Ovary (tissue), 9 donors: ENCODE results near the gene SLC17A5. TPM values are rescaled to one million over a fixed set of nuclear protein-coding genes. Genes with fewer than 3 reads are reported as not detected.
"Not testable (repeated sequence)": the region's sequence is repeated elsewhere in the genome, so short reads cannot be mapped to it uniquely, and the experiment has no call there.

Experiments
- DNase-seq, 5 donors: peaks; one replicate each; pipeline ENCODE4 v3.0.0-alpha.2; 2019 to 2020
- H3K27ac ChIP-seq, 2 donors: fragments of 200-600 bp; one replicate each; pipeline versions ENCODE4 v1.5.1 to v1.8.0; 2019 to 2022
- H3K27me3 ChIP-seq: fragments of 200-600 bp; one replicate; pipeline ENCODE4 v1.8.0; 2022
- H3K36me3 ChIP-seq: fragments of 200-600 bp; sonication (generic); one replicate; pipeline ENCODE4 v1.5.1; 2019
- H3K4me1 ChIP-seq: one replicate; pipeline ENCODE4 v1.8.1; 2013; ENCODE audit warnings: mild to moderate bottlenecking, moderate library complexity; ENCODE audit not compliant: insufficient read depth
- H3K4me3 ChIP-seq: fragments of 200-600 bp; sonication (generic); one replicate; pipeline ENCODE4 v1.5.1; 2017
- H3K9me3 ChIP-seq, 2 donors: fragments of 200-600 bp in 1 of 2; sonication (generic) in 1 of 2; one replicate each; pipeline versions ENCODE4 v1.5.1 to v1.8.1; 2013 to 2019; ENCODE audit warnings: mild to moderate bottlenecking in 1 of 2, moderate library complexity in 1 of 2
- CTCF ChIP-seq, 3 donors: fragments of 450-650 bp in 2 of 3; fragments of 200-600 bp in 1 of 3; IDR thresholded peaks; one replicate each; pipeline versions ENCODE4 v1.5.1 to v1.8.0; 2016 to 2022; ENCODE audit warnings: antibody characterized with exemption in 3 of 3, mild to moderate bottlenecking in 1 of 3
- EP300 ChIP-seq: sonication (generic); formaldehyde crosslinking; IDR thresholded peaks from one replicate; pipeline ENCODE4 v1.6.1; 2017; ENCODE audit warnings: antibody characterized with exemption
- POLR2A ChIP-seq: fragments of 450-650 bp; IDR thresholded peaks from one replicate; pipeline ENCODE4 v1.6.1; 2017; ENCODE audit warnings: antibody characterized with exemption, mild to moderate bottlenecking, moderate library complexity
- WGBS, 3 donors: extraction: QIAGEN DNeasy Blood & Tissue Kit in 1 of 3; methylation state at CpG; one replicate each; pipeline versions ENCODE4 v1.1.5 to v1.1.7; 2013 to 2017; 5-methylcytosine and 5-hydroxymethylcytosine counted together
- intact Hi-C, 4 donors: fragments of 100-400 bp; cut with DNase I; formaldehyde crosslinking; loops; one replicate each; pipeline versions ENCODE4 v1.11.0 to v1.15.1; 2022 to 2023
- polyA plus RNA-seq, 2 donors: library from polyadenylated mRNA; stranded (reverse); fragments of 200-250 nt in 1 of 2; fragments of 350-450 nt in 1 of 2; fragmentation: Illumina TruSeq in 1 of 2; extraction: RNeasy Lipid Tissue Mini Kit (QIAGEN cat#74804) in 1 of 2; gene quantifications; one replicate each; pipeline ENCODE4 v1.2.3, GENCODE V29; 2013 to 2014
- total RNA-seq, 7 donors: library from RNA; depleted of rRNA in 2 of 7; stranded (reverse); fragments of >200 nt in 2 of 7; fragmentation: NEBNext Ultra II Directional in 3 of 7; extraction: Animal tissue kit (Norgen Biotek cat#: 25700) in 3 of 7; gene quantifications; one replicate each; pipeline versions ENCODE4 v1.1.0 to v1.2.4, GENCODE V29; 2016 to 2023
- donor health status: DM: no; HTN: no; CAD: no; lungs with moderate emphysema.
- donor health status: DM: no; HTN: no; CAD: no.
- donor health status: Bipolar disorder and iron deficiency.
- donor health status: DM: yes; HTN: yes; CAD: no.
- donor health status: DM: no; HTN: no; CAD: no.
- donor health status: DM: yes; HTN: yes; CAD: no.

The SLC17A5 gene
- total and polyA plus RNA-seq, 9 donors, result 4.3 to 18.3 (median 7.0) TPM

GRCh38 chr6:73558624-73559398 is 95.0 kb downstream of the SLC17A5 start:
- TF ChIP-seq CTCF (IDR thresholded peaks at IDR 0.05), result no peak
- no peak for TF ChIP-seq POLR2A
- TF ChIP-seq EP300, result no peak
- intact Hi-C loops, result no loop called here
- no peak for DNase-seq
- 69 to 79% (median 78%) methylated on average over 4 of the region's 4 CpGs for WGBS, 3 donors
- Histone ChIP-seq H3K27me3 (no peaks in the 10 kb centered on the region), H3K9me3 (no peaks in the 10 kb centered on the region), H3K27ac (no peak overlapping the region), H3K4me1 (peaks cover 1% of the 10 kb centered on the region), H3K4me3 (no peak overlapping the region), H3K36me3 (no peaks in the 10 kb centered on the region)

DNA sequence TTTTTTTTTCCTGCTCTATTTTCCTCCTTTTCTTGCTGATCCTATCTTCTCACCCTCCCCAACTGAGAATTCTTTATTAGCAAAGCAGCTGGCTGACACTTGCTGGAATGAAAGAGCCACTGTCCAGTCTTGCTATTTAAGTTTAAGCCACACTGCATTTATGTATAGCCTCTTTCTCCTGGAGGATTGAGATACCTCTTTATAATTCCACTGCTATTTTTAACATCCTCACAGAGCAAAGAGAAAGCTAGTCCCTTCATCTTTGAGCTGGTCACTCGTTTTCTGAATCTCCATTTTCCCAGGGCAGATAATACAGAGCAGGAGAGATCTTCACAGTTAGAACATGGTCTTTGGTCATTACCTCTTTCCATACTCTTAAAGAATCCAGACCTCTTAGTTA is 97.0 kb downstream of the SLC17A5 start:
- intact Hi-C loops, result no loop called here
- H3K9me3 ChIP-seq, result no peaks in the 10 kb centered on the region
- 26 to 34% (median 27%) methylated on average over 1 of the region's 1 CpG for WGBS, 3 donors
- no peaks in the 10 kb centered on the region for H3K27me3 ChIP-seq
- no peak overlapping the region for H3K27ac ChIP-seq
- H3K4me3 ChIP-seq, result no peak overlapping the region
- no peak for DNase-seq
- no peaks in the 10 kb centered on the region for H3K36me3 ChIP-seq
- TF ChIP-seq EP300, result no peak
- no peak for TF ChIP-seq CTCF (IDR thresholded peaks at IDR 0.05)
- TF ChIP-seq POLR2A, result no peak
- H3K4me1 ChIP-seq, result peaks cover 1% of the 10 kb centered on the region

- WGBS, 3 donors, result 77 to 96% (median 87%) methylated on average over 11 of the region's 11 CpGs
- H3K36me3 ChIP-seq, H3K27me3 ChIP-seq, intact Hi-C loops, H3K9me3 ChIP-seq, DNase-seq, H3K4me3 ChIP-seq, H3K4me1 ChIP-seq, H3K27ac ChIP-seq: not testable (repeated sequence)
These were observed 98.3 kb downstream of the SLC17A5 start for GRCh38 chr6:73555380-73555949.

DNA sequence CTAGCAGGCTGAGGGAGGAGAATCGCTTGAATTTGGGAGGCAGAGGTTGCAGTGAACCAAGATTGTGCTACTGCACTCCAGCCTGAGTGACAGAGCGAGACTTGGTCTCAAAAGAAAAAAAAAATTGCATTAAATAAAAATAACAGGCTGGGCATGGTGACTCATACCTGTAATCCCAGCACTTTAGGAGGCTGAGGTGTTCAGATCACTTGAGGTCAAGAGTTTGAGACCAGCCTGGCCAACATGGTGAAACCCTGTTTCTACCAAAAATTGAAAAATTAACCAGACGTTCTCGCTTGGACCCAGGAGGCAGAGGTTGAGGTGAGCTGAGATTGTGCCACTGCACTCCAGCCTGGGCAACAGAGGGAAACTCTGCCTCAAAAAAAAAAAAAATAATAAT is 102.7 kb downstream of the SLC17A5 start:
- DNase-seq, H3K4me3 ChIP-seq, H3K9me3 ChIP-seq, H3K27ac ChIP-seq, H3K36me3 ChIP-seq, intact Hi-C loops, H3K4me1 ChIP-seq, H3K27me3 ChIP-seq: not testable (repeated sequence)
- WGBS, 3 donors, result 93 to 95% (median 94%) methylated on average over 4 of the region's 4 CpGs

GRCh38 chr6:73548458-73549446 is 105.0 kb downstream of the SLC17A5 start:
- Histone ChIP-seq H3K4me3 (no peak overlapping the region), H3K36me3 (no peaks in the 10 kb centered on the region), H3K27me3 (no peaks in the 10 kb centered on the region), H3K4me1 (no peaks in the 10 kb centered on the region), H3K9me3 (no peaks in the 10 kb centered on the region), H3K27ac (no peak overlapping the region)
- no peak for TF ChIP-seq CTCF (IDR thresholded peaks at IDR 0.05)
- TF ChIP-seq POLR2A, result no peak
- TF ChIP-seq EP300, result no peak
- intact Hi-C loops, result no loop called here
- 88 to 94% (median 88%) methylated on average over 12 of the region's 12 CpGs for WGBS, 3 donors
- no peak for DNase-seq
